Left lung (tissue), 10 donors: ENCODE measurements around the gene RUVBL1. TPM values are rescaled to one million over a fixed set of nuclear protein-coding genes. Genes with fewer than 3 reads are reported as not detected.

ENCODE experiments used
- ATAC-seq: fragments of 200-7000 bp; cut with Tn5 transposase; one replicate; pipeline ENCODE4 v1.9.1; 2020; ENCODE audit warnings: moderate library complexity
- DNase-seq, 4 donors: peaks; one replicate each; pipeline ENCODE4 v3.0.0-alpha.2; 2013 to 2020
- H3K27ac ChIP-seq, 2 donors: fragments of 200-600 bp; sonication (generic) in 1 of 2; one replicate each; pipeline versions ENCODE4 v1.5.0 to v1.8.0; 2020 to 2021
- H3K27me3 ChIP-seq, 2 donors: fragments of 200-600 bp; sonication (generic) in 1 of 2; one replicate each; pipeline versions ENCODE4 v1.5.0 to v1.8.0; 2020 to 2021
- H3K36me3 ChIP-seq, 2 donors: fragments of 200-600 bp; sonication (generic) in 1 of 2; one replicate each; pipeline versions ENCODE4 v1.5.0 to v1.8.0; 2020 to 2021
- H3K4me1 ChIP-seq, 2 donors: fragments of 200-600 bp; one replicate each; pipeline ENCODE4 v1.8.0; 2021
- H3K4me3 ChIP-seq, 2 donors: fragments of 200-600 bp; sonication (generic) in 1 of 2; one replicate each; pipeline versions ENCODE4 v1.5.0 to v1.8.0; 2020 to 2021; ENCODE audit warnings: mild to moderate bottlenecking in 1 of 2
- H3K9me3 ChIP-seq, 2 donors: fragments of 200-600 bp; sonication (generic) in 1 of 2; one replicate each; pipeline versions ENCODE4 v1.5.0 to v1.8.0; 2020 to 2021
- intact Hi-C, 2 donors: fragments of 100-400 bp; cut with DNase I; formaldehyde crosslinking; loops; one replicate each; pipeline versions ENCODE4 v1.11.2 to v1.14.2; 2022
- polyA plus RNA-seq, 6 donors: library from polyadenylated mRNA; unstranded; fragments of 120-200 nt; gene quantifications; one replicate each; pipeline ENCODE4 v1.2.1, GENCODE V29; 2013; ENCODE audit not compliant: insufficient read length in 6 of 6
- total RNA-seq, 2 donors: library from RNA; stranded (reverse); fragmentation: NEBNext Ultra II Directional; extraction: Animal tissue kit (Norgen Biotek cat#: 25700); gene quantifications; one replicate each; pipeline ENCODE4 v1.2.1, GENCODE V29; 2021
- TF ChIP-seq, protein P1 (sequence below), 2 donors: fragments of 200-600 bp; sonication (generic) in 1 of 2; IDR thresholded peaks; one replicate each; pipeline versions ENCODE4 v1.5.0 to v1.8.0; 2021; ENCODE audit warnings: antibody characterized with exemption in 2 of 2
- donor health status: DM: no; HTN: yes; CAD: no.
- donor health status: DM: no; HTN: no; CAD: no.

The RUVBL1 gene
- total and polyA plus RNA-seq, 8 donors = 22.3 to 55.3 (median 48.1) TPM

DNA sequence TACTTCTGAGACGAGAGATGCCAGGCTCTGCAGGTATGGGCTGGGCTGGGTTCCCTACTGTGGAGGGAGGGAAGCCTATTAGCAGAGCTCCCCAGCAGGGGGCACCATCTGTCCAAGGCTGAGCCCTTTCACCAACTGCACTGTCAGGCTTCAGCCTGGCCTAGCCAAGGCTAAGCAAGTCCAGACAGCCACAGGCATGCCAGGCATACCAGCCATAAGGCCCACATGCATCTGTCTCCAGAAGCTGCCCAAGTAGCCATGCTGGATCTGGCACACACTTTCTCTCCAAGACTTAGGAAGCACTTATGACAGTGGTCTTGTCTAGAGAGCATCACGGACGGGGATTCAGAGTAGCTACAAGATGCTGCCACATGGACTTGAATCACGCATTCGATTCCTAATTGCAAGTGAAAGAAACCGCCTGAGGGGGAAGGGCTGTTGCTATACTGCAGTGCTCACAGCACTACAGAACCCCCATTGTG lies 28.3 kb downstream of the RUVBL1 start:
- TF ChIP-seq, protein P1, sequence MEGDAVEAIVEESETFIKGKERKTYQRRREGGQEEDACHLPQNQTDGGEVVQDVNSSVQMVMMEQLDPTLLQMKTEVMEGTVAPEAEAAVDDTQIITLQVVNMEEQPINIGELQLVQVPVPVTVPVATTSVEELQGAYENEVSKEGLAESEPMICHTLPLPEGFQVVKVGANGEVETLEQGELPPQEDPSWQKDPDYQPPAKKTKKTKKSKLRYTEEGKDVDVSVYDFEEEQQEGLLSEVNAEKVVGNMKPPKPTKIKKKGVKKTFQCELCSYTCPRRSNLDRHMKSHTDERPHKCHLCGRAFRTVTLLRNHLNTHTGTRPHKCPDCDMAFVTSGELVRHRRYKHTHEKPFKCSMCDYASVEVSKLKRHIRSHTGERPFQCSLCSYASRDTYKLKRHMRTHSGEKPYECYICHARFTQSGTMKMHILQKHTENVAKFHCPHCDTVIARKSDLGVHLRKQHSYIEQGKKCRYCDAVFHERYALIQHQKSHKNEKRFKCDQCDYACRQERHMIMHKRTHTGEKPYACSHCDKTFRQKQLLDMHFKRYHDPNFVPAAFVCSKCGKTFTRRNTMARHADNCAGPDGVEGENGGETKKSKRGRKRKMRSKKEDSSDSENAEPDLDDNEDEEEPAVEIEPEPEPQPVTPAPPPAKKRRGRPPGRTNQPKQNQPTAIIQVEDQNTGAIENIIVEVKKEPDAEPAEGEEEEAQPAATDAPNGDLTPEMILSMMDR (IDR thresholded peaks at IDR 0.05) = peak; percentile 60 to 84
- Histone ChIP-seq H3K4me1 (peaks cover 0 to 5% of the 10 kb centered on the region in 2 donors), H3K27ac (no peak overlapping the region), H3K4me3 (no peak overlapping the region), H3K36me3 (peaks cover 0 to 70% of the 10 kb centered on the region in 2 donors), H3K27me3 (no peaks in the 10 kb centered on the region), H3K9me3 (no peaks in the 10 kb centered on the region)
- intact Hi-C loops = no loop called here
- DNase-seq = peak; percentile 40 to 88 (median 81)
- ATAC-seq = peak; percentile 96

GRCh38 chr3:128094295-128095151 lies 29.1 kb downstream of the RUVBL1 start:
- ATAC-seq = no peak
- intact Hi-C loops = no loop called here

DNA sequence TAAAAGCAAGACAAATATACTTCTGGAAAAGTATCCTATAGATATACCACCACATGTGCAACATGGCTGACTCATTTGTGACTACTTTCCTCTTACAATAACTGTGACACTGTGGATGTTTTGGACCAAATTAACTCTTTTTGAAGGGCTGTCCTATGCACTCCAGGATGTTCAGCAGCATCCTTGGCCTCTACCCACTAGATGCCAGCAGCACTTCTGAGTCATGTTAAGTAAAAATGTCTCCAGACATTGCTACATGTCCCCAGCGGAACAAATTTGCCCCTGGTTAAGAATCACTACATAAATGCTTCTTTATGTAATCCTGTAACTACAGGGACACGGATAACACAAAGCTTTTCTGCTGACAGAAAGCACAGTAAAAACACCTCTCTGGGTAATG lies 32.0 kb downstream of the RUVBL1 start:
- no peak overlapping the region for H3K4me3 ChIP-seq
- intact Hi-C loops = no loop called here

More at GRCh38 chr3:128094295-128095151, 29.1 kb downstream of the RUVBL1 start:
- H3K36me3 ChIP-seq = peaks cover 0 to 63% of the 10 kb centered on the region in 2 donors
- H3K27ac ChIP-seq = no peak overlapping the region
- no peak overlapping the region for H3K4me3 ChIP-seq
- no peaks in the 10 kb centered on the region for H3K9me3 ChIP-seq
- no peak for DNase-seq
- peaks cover 0 to 5% of the 10 kb centered on the region in 2 donors for H3K4me1 ChIP-seq
- H3K27me3 ChIP-seq = no peaks in the 10 kb centered on the region
- TF ChIP-seq, protein P1 (IDR thresholded peaks at IDR 0.05) = no peak

GRCh38 chr3:128089135-128089534 lies 34.5 kb downstream of the RUVBL1 start:
- Histone ChIP-seq H3K27me3 (no peaks in the 10 kb centered on the region), H3K27ac (no peak overlapping the region), H3K36me3 (peaks cover 0 to 51% of the 10 kb centered on the region in 2 donors), H3K4me3 (no peak overlapping the region), H3K9me3 (no peaks in the 10 kb centered on the region), H3K4me1 (no peaks in the 10 kb centered on the region)
- TF ChIP-seq, protein P1 (IDR thresholded peaks at IDR 0.05) = no peak
- no peak for DNase-seq
- intact Hi-C loops = no loop called here
- no peak for ATAC-seq

More for the DNA sequence above, 32.0 kb downstream of the RUVBL1 start:
- no peak for DNase-seq
- TF ChIP-seq, protein P1 (IDR thresholded peaks at IDR 0.05) = no peak
- H3K27me3 ChIP-seq = no peaks in the 10 kb centered on the region
- ATAC-seq = no peak
- no peaks in the 10 kb centered on the region for H3K9me3 ChIP-seq
- H3K4me1 ChIP-seq = no peaks in the 10 kb centered on the region
- peaks cover 0 to 47% of the 10 kb centered on the region in 2 donors for H3K36me3 ChIP-seq
- no peak overlapping the region for H3K27ac ChIP-seq

DNA sequence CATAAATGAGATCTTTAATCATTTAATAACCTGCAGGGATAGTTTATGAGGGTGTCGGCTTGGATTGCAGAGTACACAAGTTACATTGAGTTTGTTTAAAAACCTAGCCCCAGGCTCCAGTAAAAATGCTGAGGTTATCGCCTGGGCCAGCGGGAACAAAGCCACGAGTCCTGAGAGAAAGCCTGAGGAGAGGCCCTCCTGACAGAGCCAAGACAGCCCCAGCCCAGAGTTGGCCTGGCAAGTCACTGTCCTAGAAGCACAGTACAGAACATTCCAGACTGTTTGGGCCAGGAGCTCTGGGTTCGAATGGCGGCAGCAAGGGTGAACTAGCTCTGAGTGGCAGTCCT lies 39.0 kb downstream of the RUVBL1 start:
- Histone ChIP-seq H3K4me3 (no peak overlapping the region), H3K36me3 (peaks cover 0 to 74% of the 10 kb centered on the region in 2 donors), H3K9me3 (no peaks in the 10 kb centered on the region), H3K27ac (no peak overlapping the region), H3K4me1 (peaks cover 0 to 2% of the 10 kb centered on the region in 2 donors), H3K27me3 (no peaks in the 10 kb centered on the region)
- DNase-seq = peak in 1 of 4 donors; percentile 21
- ATAC-seq = no peak
- TF ChIP-seq, protein P1 (IDR thresholded peaks at IDR 0.05) = no peak
- intact Hi-C loops = no loop called here
